Measurements from ENCODE around the gene ATP13A1.

Gene ATP13A1

GRCh38 chr19:19642506-19643157 lies 20.8 kb downstream of the ATP13A1 start:
- DNase-seq: peak; percentile 42

DNA sequence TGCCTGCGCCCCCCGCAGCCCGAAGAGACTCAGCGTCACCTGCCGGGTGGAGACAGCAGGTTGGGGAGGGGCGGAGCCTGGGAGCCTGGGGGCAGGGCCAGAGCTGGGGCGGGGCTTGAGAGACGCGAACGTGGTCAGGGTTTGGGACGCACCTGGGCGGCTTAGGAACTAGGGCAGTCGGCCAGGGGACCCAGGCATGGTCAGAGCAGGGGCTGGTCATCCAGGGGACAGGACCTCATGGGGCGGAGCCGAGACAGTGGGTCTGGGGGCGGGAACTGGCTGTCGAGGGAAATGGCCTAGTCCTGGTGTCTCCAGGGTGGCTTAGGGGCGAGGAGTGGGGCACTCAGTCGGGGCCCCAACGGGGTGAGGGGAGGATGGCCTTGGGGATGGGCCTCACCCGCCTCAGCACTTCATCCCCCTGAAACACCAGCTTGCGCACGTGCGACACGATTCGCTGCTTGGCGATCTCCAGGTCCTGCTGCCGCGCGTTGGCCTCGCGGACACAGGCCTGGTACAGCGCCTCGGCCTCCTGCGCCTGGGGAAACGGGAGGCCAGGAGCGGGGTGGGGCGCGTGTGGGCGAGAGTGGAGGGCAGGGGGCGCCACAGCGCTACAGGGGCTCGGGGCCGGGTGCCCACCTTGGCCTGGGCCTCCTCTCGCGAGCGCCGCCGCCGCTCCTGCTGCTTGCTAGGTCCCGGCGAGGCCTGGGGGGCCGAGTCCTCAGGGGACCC lies 25.8 kb downstream of the ATP13A1 start:
- no peak for DNase-seq

DNA sequence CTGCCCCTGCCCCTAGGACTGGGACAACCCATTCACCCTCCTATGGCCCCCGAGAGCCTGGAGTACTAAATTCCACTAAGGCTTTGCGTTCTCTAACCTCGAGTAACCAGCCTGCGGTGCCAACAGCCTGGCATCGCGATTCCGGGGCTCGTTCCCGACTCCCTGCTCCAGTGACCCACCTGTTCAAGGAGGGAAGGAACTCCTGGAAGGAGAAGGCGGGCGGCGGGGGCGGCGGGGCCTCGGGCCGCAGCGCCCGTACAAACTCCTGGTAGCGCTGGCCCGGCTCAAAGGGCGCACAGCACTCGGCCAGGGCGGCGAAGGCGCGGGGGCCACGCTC lies 26.3 kb downstream of the ATP13A1 start:
- DNase-seq: no peak

DNA sequence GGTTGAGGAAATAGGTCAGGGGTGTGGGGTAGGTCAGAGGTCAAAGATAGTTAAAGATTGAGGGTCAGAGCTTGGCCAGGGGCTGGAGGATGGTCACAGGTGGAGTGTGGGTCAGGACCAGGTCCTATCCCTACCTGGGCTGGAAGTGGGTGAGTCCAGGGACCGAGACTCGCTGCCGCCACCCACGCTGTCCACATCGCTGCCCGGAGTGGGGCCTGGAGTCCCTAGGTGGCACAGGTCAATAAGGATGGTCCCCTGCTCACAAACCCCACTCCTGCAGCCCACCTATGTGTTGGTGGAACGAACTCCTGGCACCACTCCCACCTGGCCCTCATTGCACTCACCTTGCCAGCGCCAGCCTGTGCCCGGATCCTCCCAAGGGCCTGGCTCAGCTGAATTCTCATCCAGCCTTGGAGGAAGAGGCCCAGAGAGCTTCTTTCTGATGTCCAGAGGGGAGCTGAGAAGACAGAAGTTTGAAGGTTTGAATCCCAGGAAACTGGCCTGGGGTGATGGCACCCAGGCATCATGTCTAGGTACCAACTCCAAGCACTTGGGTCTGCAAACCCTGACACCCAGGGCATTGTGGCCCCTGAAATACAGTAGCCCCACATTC lies 26.8 kb downstream of the ATP13A1 start:
- no peak for DNase-seq

- DNase-seq: no peak
Observed at GRCh38 chr19:19635313-19635702, 28.2 kb downstream of the ATP13A1 start.

GRCh38 chr19:19634516-19635312 lies 28.8 kb downstream of the ATP13A1 start:
- DNase-seq: no peak

GRCh38 chr19:19633711-19634515 lies 29.6 kb downstream of the ATP13A1 start:
- no peak for DNase-seq

DNA sequence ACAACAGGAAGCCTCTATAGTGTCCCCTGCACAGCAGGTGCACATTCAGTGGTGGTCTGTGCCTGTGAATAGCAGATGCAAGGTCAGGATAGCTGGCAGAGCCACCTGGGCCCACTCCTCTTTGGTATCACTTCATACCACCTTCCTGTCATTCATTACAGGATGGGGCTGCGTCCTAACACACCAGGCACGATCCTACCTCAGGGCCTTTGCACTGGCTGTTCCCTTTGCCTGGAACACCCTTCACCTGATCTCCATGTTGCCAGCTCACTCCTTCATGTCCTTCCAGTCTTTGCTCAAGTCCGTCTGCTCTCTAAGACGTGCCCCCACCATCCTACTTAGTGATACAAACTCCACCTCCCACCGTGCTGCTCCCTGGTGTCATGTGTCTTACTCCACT lies 30.8 kb downstream of the ATP13A1 start:
- no peak for DNase-seq

GRCh38 chr19:19631346-19631745 lies 32.1 kb downstream of the ATP13A1 start:
- no peak for DNase-seq

DNA sequence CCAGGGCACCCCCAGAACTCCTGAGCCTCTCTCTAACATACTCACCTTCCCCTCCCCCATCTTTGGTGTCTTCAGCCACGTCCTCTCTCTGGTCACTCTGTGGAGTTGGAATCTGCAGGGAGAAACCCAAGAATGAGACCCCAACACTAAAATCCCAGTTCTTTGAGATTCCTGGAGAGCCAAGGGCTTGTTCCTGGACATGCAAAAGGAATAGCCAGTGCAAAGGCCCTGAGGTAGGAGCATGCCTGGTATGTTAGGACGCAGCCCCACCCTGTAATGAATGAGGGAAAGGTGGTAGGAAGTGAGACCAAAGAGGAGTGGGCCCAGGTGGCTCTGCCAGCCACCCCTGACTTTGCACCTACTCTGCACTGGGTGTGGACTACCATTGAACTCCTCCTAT lies 33.0 kb downstream of the ATP13A1 start:
- no peak for DNase-seq

- no peak for DNase-seq
Observed at GRCh38 chr19:19630062-19630414, 33.4 kb downstream of the ATP13A1 start.

GRCh38 chr19:19628501-19629134 lies 34.9 kb downstream of the ATP13A1 start:
- DNase-seq: peak; percentile 26

- peak; percentile 35 for DNase-seq
Observed at GRCh38 chr19:19627621-19628500, 35.6 kb downstream of the ATP13A1 start, which contains the start of gene LPAR2. Gene LPAR2 (minus strand): TSS chr19:19628220. CDS start chr19:19627275, 945 bp downstream.

GRCh38 chr19:19626516-19627472 lies 36.7 kb downstream of the ATP13A1 start:
- no peak for DNase-seq

DNA sequence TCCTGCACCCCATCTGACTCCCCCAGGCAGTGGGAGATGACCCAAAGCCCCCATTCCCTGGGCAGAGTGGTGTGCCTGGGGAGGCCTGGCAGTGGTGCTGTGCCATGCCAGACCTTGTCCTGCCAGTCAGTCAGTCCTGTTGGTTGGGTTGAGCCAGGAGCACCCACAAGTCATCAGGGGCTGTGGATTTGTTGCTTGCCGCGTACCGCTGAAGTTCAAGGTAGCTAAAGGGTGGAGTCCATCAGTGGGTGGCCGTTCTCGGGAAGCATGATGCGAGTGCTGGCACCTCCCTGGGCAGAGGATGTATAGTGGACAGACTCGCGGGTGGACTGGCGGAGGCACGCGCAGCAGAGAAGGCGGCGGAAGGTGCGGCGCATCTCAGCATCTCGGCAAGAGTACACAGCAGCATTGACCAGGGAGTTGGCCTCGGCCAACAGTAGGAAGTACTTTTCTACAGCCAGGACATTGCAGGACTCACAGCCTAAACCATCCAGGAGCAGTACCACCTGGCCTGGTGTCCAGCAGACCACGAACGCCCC lies 39.4 kb downstream of the ATP13A1 start:
- DNase-seq: no peak

- DNase-seq: no peak
Observed at GRCh38 chr19:19623383-19623782, 40.1 kb downstream of the ATP13A1 start.

- no peak for DNase-seq
Observed at GRCh38 chr19:19619849-19620210, 43.6 kb downstream of the ATP13A1 start.

DNA sequence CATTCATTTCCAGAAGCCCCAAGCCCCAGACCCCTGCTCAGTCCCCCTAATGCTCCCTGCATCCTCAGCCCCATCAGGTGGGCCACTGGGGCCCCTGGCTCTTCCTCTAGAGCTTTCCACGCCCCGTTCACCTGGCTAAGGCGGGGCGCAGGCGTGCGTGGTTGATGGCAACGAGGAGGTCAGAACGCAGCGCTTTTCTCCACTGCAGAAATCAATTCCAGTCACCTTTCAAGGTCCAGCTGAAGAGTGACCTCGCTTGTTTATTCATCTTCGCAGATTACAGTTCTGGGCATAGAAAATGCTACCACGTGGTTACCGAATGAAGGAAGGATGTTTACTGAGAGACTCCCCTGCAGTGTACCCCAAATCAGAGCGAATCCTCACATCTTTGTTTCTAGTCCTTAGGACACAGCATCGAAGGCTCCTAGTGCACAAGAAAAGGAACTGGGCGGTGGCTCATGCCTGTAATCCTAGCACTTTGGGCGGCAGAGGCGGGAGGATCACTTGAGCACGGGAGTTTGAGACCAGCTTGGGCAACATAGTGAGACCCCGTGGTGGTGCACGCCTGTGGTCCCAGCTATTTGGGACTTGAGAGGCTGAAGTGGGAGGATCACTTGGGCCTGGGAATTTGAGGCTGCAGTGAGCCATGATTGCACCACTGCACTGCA lies 44.2 kb downstream of the ATP13A1 start:
- no peak for DNase-seq

Measured in hematopoietic multipotent progenitor cell treated with erythropoietin and hydrocortisone succinate and interleukin-3 and kit ligand, for 6 days (in vitro differentiated cells).